ENCODE results near the gene LRRN4.

- TF ChIP-seq TCF4 (CRISPR knock-in tag; IDR thresholded peaks at IDR 0.05; ENCODE audit: borderline replicate concordance) (no peak), ZFP3 (CRISPR knock-in tag; IDR thresholded peaks at IDR 0.05) (no peak)
Observed at GRCh38 chr20:6037082-6037481, 16.8 kb downstream of the LRRN4 start.
